HepG2 (cell line): ENCODE results near the gene MPV17L2. TPM values are rescaled to one million over a fixed set of nuclear protein-coding genes. Genes with fewer than 3 reads are reported as not detected.

Experiments used
- E2F5 ChIP-seq: sonication (generic); formaldehyde crosslinking; conservative IDR thresholded peaks from 2 replicates; pipeline ENCODE4 v1.4.0; 2020; ENCODE audit warnings: missing genetic modification reagents
- GTF3A ChIP-seq: sonication (generic); formaldehyde crosslinking; conservative IDR thresholded peaks from 2 replicates; pipeline ENCODE4 v1.4.0; 2020; ENCODE audit warnings: mild to moderate bottlenecking, missing genetic modification reagents
- HCFC1 ChIP-seq: fragments of 150-350 bp; IDR thresholded peaks from 2 replicates; pipeline ENCODE4 v1.6.1; 2014; ENCODE audit warnings: low read depth, low read length
- MLLT10 ChIP-seq: sonication (generic); formaldehyde crosslinking; IDR thresholded peaks from 2 replicates; pipeline ENCODE4 v1.4.0; 2020; ENCODE audit warnings: missing genetic modification reagents
- NFKBIZ ChIP-seq: IDR thresholded peaks from 2 replicates; pipeline ENCODE4 v1.6.1; 2018; ENCODE audit warnings: missing genetic modification reagents, missing compliant biosample characterization
- PHF5A ChIP-seq: IDR thresholded peaks from one replicate; pipeline ENCODE4 v1.6.1; 2018; ENCODE audit warnings: low read depth, missing genetic modification reagents; ENCODE audit not compliant: unreplicated experiment
- PRMT3 ChIP-seq: sonication (generic); formaldehyde crosslinking; IDR thresholded peaks from 2 replicates; pipeline ENCODE4 v1.8.1; 2022; ENCODE audit warnings: low read depth, mild to moderate bottlenecking, moderate library complexity, missing genetic modification reagents, borderline replicate concordance
- REL ChIP-seq: sonication (generic); formaldehyde crosslinking; conservative IDR thresholded peaks from 2 replicates; pipeline ENCODE4 v1.8.0; 2022; ENCODE audit warnings: mild to moderate bottlenecking, missing genetic modification reagents, moderate library complexity
- RFXANK ChIP-seq: IDR thresholded peaks from 2 replicates; pipeline ENCODE4 v1.6.1; 2016
- SIN3A ChIP-seq: IDR thresholded peaks from 2 replicates; pipeline ENCODE4 v1.6.1; 2011; ENCODE audit warnings: low read depth, mild to moderate bottlenecking, control low read depth, low read length, borderline replicate concordance
- SMAD9 ChIP-seq: sonication (generic); formaldehyde crosslinking; IDR thresholded peaks from 2 replicates; pipeline ENCODE4 v1.5.1; 2020; ENCODE audit warnings: mild to moderate bottlenecking, missing genetic modification reagents
- UBTF ChIP-seq: sonication (generic); formaldehyde crosslinking; IDR thresholded peaks from 2 replicates; pipeline ENCODE4 v1.4.0; 2020; ENCODE audit warnings: mild to moderate bottlenecking, missing genetic modification reagents
- ZFP37 ChIP-seq: sonication (generic); formaldehyde crosslinking; IDR thresholded peaks from 2 replicates; pipeline ENCODE4 v1.4.0; 2020; ENCODE audit warnings: missing genetic modification reagents, borderline replicate concordance
- ZNF382 ChIP-seq: sonication (generic); formaldehyde crosslinking; IDR thresholded peaks from 2 replicates; pipeline ENCODE4 v1.5.0; 2020; ENCODE audit warnings: missing genetic modification reagents, mild to moderate bottlenecking, borderline replicate concordance
- ZNF414 ChIP-seq: sonication (generic); formaldehyde crosslinking; IDR thresholded peaks from 2 replicates; pipeline ENCODE4 v1.5.0; 2020; ENCODE audit warnings: missing genetic modification reagents
- ZNF678 ChIP-seq: sonication (generic); formaldehyde crosslinking; IDR thresholded peaks from 2 replicates; pipeline ENCODE4 v1.4.0; 2020; ENCODE audit warnings: mild to moderate bottlenecking, missing genetic modification reagents
- ZNF724P ChIP-seq: sonication (generic); formaldehyde crosslinking; IDR thresholded peaks from 2 replicates; pipeline ENCODE4 v1.8.0; 2022; ENCODE audit warnings: missing genetic modification reagents, borderline replicate concordance
- ZNF788 ChIP-seq: sonication (generic); formaldehyde crosslinking; IDR thresholded peaks from 2 replicates; pipeline ENCODE4 v1.5.0; 2020; ENCODE audit warnings: mild to moderate bottlenecking, missing genetic modification reagents, borderline replicate concordance
- ZNF879 ChIP-seq: sonication (generic); formaldehyde crosslinking; IDR thresholded peaks from 2 replicates; pipeline ENCODE4 v1.8.1; 2023; ENCODE audit warnings: missing genetic modification reagents
- polyA plus RNA-seq, 8 experiments: library from polyadenylated mRNA; depleted of rRNA in 3 of 8; stranded (reverse) in 7 of 8; unstranded in 1 of 8; fragments of >200 nt; fragmentation: Illumina TruSeq in 4 of 8; extraction: Trizol in 4 of 8; gene quantifications; 2 replicates each; pipeline versions ENCODE4 v1.2.1 to v1.2.3, GENCODE V29; 2011 to 2016; ENCODE audit warnings: low read depth in 4 of 8, missing spikeins in 1 of 8, mixed read lengths in 1 of 8; ENCODE audit not compliant: insufficient read depth in 1 of 8
- total RNA-seq, 5 experiments: library from RNA; depleted of rRNA; stranded (reverse); fragments of >200 nt; fragmentation: Illumina TruSeq; extraction: Trizol; gene quantifications; 2 replicates each; pipeline ENCODE4 v1.2.3, GENCODE V29; 2016; ENCODE audit warnings: low read depth in 1 of 5
- TF ChIP-seq, protein P1 (sequence below): sonication (generic); formaldehyde crosslinking; conservative IDR thresholded peaks from 2 replicates; pipeline ENCODE4 v1.8.1; 2023; ENCODE audit warnings: missing genetic modification reagents
- TF ChIP-seq, protein P2 (sequence below): sonication (generic); formaldehyde crosslinking; IDR thresholded peaks from 2 replicates; pipeline ENCODE4 v1.5.0; 2020; ENCODE audit warnings: mild to moderate bottlenecking, missing genetic modification reagents, borderline replicate concordance

MPV17L2 gene
- total and polyA plus RNA-seq, 2 of the 13 experiments (the other 11 are each of a cell fraction or from before 2014, with no cell fraction given), result 13.6 to 16.7 TPM

DNA sequence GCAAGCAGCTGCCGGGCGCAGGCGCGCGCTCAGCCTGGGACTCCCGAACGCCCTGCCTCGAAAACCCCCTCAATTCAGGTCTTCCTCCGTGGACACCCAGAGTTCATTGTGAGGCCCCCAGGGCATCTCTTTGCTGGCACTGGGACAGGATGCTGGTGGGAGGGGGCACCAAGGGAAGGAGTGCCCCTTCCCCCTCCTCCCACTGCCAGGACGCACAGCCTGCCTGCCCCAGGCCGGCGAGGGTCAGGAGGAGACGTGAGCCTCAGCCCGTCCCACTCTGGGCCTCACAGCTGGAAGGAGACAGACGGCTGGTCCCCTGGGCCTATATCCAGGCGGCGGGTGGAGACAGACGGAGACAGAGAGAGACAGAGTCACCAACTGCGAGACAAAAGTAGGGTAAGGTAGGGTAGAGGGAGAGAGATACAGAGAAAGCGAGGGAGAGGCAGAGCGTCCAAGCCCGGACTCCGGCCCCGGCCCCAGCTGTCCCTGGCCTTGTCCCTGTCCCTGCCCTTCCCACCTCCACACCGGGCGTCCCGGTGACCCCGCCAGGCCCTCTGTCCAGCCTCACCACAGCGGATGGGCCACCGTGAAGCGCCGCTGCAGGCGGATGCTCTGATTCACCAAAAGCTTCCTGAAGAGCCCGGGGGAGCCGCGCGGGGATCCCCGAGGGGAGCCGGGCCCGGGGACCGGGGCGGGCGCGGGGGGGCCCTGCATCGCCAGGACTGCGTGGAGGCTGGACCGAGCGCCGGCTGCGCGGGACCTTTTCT lies 32.9 kb downstream of the MPV17L2 start, which contains the start of gene PDE4C (continued):
- TF ChIP-seq, protein P1, sequence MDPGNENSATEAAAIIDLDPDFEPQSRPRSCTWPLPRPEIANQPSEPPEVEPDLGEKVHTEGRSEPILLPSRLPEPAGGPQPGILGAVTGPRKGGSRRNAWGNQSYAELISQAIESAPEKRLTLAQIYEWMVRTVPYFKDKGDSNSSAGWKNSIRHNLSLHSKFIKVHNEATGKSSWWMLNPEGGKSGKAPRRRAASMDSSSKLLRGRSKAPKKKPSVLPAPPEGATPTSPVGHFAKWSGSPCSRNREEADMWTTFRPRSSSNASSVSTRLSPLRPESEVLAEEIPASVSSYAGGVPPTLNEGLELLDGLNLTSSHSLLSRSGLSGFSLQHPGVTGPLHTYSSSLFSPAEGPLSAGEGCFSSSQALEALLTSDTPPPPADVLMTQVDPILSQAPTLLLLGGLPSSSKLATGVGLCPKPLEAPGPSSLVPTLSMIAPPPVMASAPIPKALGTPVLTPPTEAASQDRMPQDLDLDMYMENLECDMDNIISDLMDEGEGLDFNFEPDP (CRISPR knock-in tag), result no peak
- TF ChIP-seq ZNF678 (CRISPR knock-in tag) (no peak), ZNF414 (CRISPR knock-in tag) (no peak), GTF3A (CRISPR knock-in tag) (no peak), ZNF788 (CRISPR knock-in tag) (no peak), ZNF879 (CRISPR knock-in tag) (no peak), REL (CRISPR knock-in tag) (no peak), ZFP37 (CRISPR knock-in tag) (no peak), SMAD9 (no peak), HCFC1 (no peak), ZNF382 (CRISPR knock-in tag) (no peak), SIN3A (no peak), RFXANK (CRISPR knock-in tag) (no peak), PHF5A (CRISPR knock-in tag) (no peak), UBTF (peak; percentile 48; the same call in 1 of the 2 replicates), PRMT3 (CRISPR knock-in tag) (no peak), MLLT10 (CRISPR knock-in tag) (no peak), E2F5 (CRISPR knock-in tag) (no peak), NFKBIZ (no peak), ZNF724P (CRISPR knock-in tag) (no peak)
- TF ChIP-seq, protein P2, sequence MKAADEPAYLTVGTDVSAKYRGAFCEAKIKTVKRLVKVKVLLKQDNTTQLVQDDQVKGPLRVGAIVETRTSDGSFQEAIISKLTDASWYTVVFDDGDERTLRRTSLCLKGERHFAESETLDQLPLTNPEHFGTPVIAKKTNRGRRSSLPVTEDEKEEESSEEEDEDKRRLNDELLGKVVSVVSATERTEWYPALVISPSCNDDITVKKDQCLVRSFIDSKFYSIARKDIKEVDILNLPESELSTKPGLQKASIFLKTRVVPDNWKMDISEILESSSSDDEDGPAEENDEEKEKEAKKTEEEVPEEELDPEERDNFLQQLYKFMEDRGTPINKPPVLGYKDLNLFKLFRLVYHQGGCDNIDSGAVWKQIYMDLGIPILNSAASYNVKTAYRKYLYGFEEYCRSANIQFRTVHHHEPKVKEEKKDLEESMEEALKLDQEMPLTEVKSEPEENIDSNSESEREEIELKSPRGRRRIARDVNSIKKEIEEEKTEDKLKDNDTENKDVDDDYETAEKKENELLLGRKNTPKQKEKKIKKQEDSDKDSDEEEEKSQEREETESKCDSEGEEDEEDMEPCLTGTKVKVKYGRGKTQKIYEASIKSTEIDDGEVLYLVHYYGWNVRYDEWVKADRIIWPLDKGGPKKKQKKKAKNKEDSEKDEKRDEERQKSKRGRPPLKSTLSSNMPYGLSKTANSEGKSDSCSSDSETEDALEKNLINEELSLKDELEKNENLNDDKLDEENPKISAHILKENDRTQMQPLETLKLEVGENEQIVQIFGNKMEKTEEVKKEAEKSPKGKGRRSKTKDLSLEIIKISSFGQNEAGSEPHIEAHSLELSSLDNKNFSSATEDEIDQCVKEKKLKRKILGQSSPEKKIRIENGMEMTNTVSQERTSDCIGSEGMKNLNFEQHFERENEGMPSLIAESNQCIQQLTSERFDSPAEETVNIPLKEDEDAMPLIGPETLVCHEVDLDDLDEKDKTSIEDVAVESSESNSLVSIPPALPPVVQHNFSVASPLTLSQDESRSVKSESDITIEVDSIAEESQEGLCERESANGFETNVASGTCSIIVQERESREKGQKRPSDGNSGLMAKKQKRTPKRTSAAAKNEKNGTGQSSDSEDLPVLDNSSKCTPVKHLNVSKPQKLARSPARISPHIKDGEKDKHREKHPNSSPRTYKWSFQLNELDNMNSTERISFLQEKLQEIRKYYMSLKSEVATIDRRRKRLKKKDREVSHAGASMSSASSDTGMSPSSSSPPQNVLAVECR (CRISPR knock-in tag), result peak; percentile 35; the same call in 1 of the 2 replicates
